A549 (cell line): ENCODE measurements around the gene GRIK4. TPM values are rescaled to one million over a fixed set of nuclear protein-coding genes. Genes with fewer than 3 reads are reported as not detected.

ENCODE experiments used
- ATAC-seq, 2 experiments: fragments of 200-7000 bp in 1 of 2; fragments of >200 bp in 1 of 2; cut with Nextera tagmentation in 1 of 2; cut with Tn5 transposase in 1 of 2; 3 replicates each; pipeline versions ENCODE4 v1.8.0 to v1.9.1; 2018 to 2020; ENCODE audit warnings: mild to moderate bottlenecking in 1 of 2, moderate library complexity in 1 of 2
- CTCF ChIA-PET: fragments of 300-600 bp; sonication (Branson Sonifier 250); formaldehyde crosslinking; extraction: SDS; loops from one replicate; lab custom pipeline; 2021; ENCODE audit warnings: antibody characterized with exemption, inconsistent platforms; lab: Yijun Ruan, JAX
- POLR2A ChIA-PET: fragments of 350-600 bp; formaldehyde crosslinking; extraction: SDS; loops from one replicate; lab custom pipeline; 2021; ENCODE audit warnings: antibody characterized with exemption, inconsistent platforms; lab: Yijun Ruan, JAX
- DNase-seq, 2 experiments: peaks; one replicate each; pipeline versions ENCODE4 v3.0.0 to v3.0.0-alpha.2; 2011 to 2016; ENCODE audit warnings: low read depth in 1 of 2, low spot score in 1 of 2
- FAIRE-seq: peaks from 2 replicates; lab custom pipeline; 2011; peaks lifted over from hg19 to GRCh38; lab: Jason Lieb, UNC
- H3K27ac ChIP-seq, 2 experiments: fragments of >200 bp; sonication (Bioruptor Twin); formaldehyde crosslinking; 3 replicates each; pipeline ENCODE4 v1.5.1; 2016 to 2017
- H3K4me1 ChIP-seq: fragments of >200 bp; sonication (Bioruptor Twin); formaldehyde crosslinking; 3 replicates; pipeline ENCODE4 v1.6.1; 2016
- H3K4me2 ChIP-seq: fragments of >200 bp; sonication (Bioruptor Twin); formaldehyde crosslinking; 3 replicates; pipeline ENCODE4 v1.6.1; 2016
- H3K4me3 ChIP-seq: fragments of >200 bp; sonication (Bioruptor Twin); formaldehyde crosslinking; 3 replicates; pipeline ENCODE4 v1.5.1; 2016
- H3K9me3 ChIP-seq: fragments of >200 bp; sonication (Bioruptor Twin); formaldehyde crosslinking; 3 replicates; pipeline ENCODE4 v1.6.1; 2016
- BHLHE40 ChIP-seq: IDR thresholded peaks from 2 replicates; pipeline ENCODE4 v1.6.1; 2012; ENCODE audit warnings: low read depth, low read length, inconsistent platforms
- CBX8 ChIP-seq: fragments of 200-600 bp; sonication (generic); IDR thresholded peaks from 2 replicates; pipeline ENCODE4 v1.6.1; 2016
- CHD2 ChIP-seq: fragments of 150-350 bp; IDR thresholded peaks from 2 replicates; pipeline ENCODE4 v1.6.1; 2014; ENCODE audit warnings: low read length; ENCODE audit not compliant: partially characterized antibody
- CHD4 ChIP-seq: fragments of 200-600 bp; sonication (generic); IDR thresholded peaks from 2 replicates; pipeline ENCODE4 v1.6.1; 2016; ENCODE audit warnings: antibody characterized with exemption, mild to moderate bottlenecking, borderline replicate concordance
- E2F6 ChIP-seq: IDR thresholded peaks from 2 replicates; pipeline ENCODE4 v1.6.1; 2012; ENCODE audit warnings: low read depth, borderline replicate concordance
- EHF ChIP-seq: fragments of 250-450 bp; sonication (Bioruptor Pico); IDR thresholded peaks from 2 replicates; pipeline ENCODE4 v1.5.0; 2020; ENCODE audit warnings: mild to moderate bottlenecking
- EP300 ChIP-seq, 2 experiments: fragments of >200 bp; sonication (Bioruptor Twin); formaldehyde crosslinking; IDR thresholded peaks; 2 replicates in 1 of 2; 3 replicates in 1 of 2; pipeline ENCODE4 v1.6.1; 2016 to 2017
- ESRRA ChIP-seq: fragments of 150-350 bp; IDR thresholded peaks from 2 replicates; pipeline ENCODE4 v1.6.1; 2014; ENCODE audit warnings: mild to moderate bottlenecking, low read length, borderline replicate concordance
- FOSB ChIP-seq: fragments of 250-450 bp; sonication (Bioruptor Pico); IDR thresholded peaks from 2 replicates; pipeline ENCODE4 v1.5.0; 2020; ENCODE audit warnings: mild to moderate bottlenecking, moderate library complexity
- FOSL2 ChIP-seq, 2 experiments: fragments of 450-650 bp in 1 of 2; fragments of >200 bp in 1 of 2; sonication (Bioruptor Twin) in 1 of 2; formaldehyde crosslinking; IDR thresholded peaks; 2 replicates each; pipeline versions ENCODE4 v1.5.0 to v1.6.1; 2016 to 2020; ENCODE audit warnings: mild to moderate bottlenecking in 1 of 2, moderate library complexity in 1 of 2
- HDAC2 ChIP-seq: fragments of 200-600 bp; sonication (generic); IDR thresholded peaks from 2 replicates; pipeline ENCODE4 v1.6.1; 2016
- HEYL ChIP-seq: fragments of 250-450 bp; sonication (Bioruptor Pico); IDR thresholded peaks from 2 replicates; pipeline ENCODE4 v1.8.0; 2021; ENCODE audit warnings: mild to moderate bottlenecking, moderate library complexity
- HOXA7 ChIP-seq: fragments of 250-450 bp; sonication (Bioruptor Pico); IDR thresholded peaks from 2 replicates; pipeline ENCODE4 v1.5.0; 2020; ENCODE audit warnings: mild to moderate bottlenecking, moderate library complexity
- HOXB13 ChIP-seq: fragments of 250-450 bp; sonication (Bioruptor Pico); IDR thresholded peaks from 2 replicates; pipeline ENCODE4 v1.5.0; 2020; ENCODE audit warnings: low read depth, mild to moderate bottlenecking, moderate library complexity
- JUN ChIP-seq, 2 experiments: fragments of >200 bp; sonication (Bioruptor Twin); formaldehyde crosslinking; IDR thresholded peaks; 2 replicates in 1 of 2; 3 replicates in 1 of 2; pipeline ENCODE4 v1.6.1; 2016 to 2017
- JUNB ChIP-seq: fragments of >200 bp; sonication (Bioruptor Twin); formaldehyde crosslinking; IDR thresholded peaks from 2 replicates; pipeline ENCODE4 v1.6.1; 2016
- KDM1A ChIP-seq: fragments of 200-600 bp; sonication (generic); IDR thresholded peaks from 2 replicates; pipeline ENCODE4 v1.6.1; 2016; ENCODE audit warnings: low read depth, mild to moderate bottlenecking
- KDM5A ChIP-seq: fragments of 200-600 bp; sonication (generic); IDR thresholded peaks from 2 replicates; pipeline ENCODE4 v1.6.1; 2016; ENCODE audit warnings: antibody characterized with exemption, mild to moderate bottlenecking
- MAX ChIP-seq: IDR thresholded peaks from 2 replicates; pipeline ENCODE4 v1.6.1; 2012
- MYC ChIP-seq: IDR thresholded peaks from 2 replicates; pipeline ENCODE4 v1.6.1; 2012; ENCODE audit warnings: mild to moderate bottlenecking, inconsistent platforms, low read length, improper control_type of control experiment, borderline replicate concordance
- POLR2A ChIP-seq: IDR thresholded peaks from 2 replicates; pipeline ENCODE4 v1.6.1; 2012; ENCODE audit warnings: mild to moderate bottlenecking, low read length
- POLR2AphosphoS2 ChIP-seq: conservative IDR thresholded peaks from 2 replicates; pipeline ENCODE4 v1.6.1; 2012; ENCODE audit warnings: low read length, improper control_type of control experiment, inconsistent platforms
- RAD21 ChIP-seq, 2 experiments: fragments of >200 bp in 1 of 2; sonication (Bioruptor Twin) in 1 of 2; formaldehyde crosslinking in 1 of 2; IDR thresholded peaks in 1 of 2; conservative IDR thresholded peaks in 1 of 2; 2 replicates in 1 of 2; 3 replicates in 1 of 2; pipeline ENCODE4 v1.6.1; 2012 to 2018; ENCODE audit warnings: inconsistent platforms in 1 of 2
- RCOR1 ChIP-seq: fragments of 150-350 bp; IDR thresholded peaks from 2 replicates; pipeline ENCODE4 v1.6.1; 2014; ENCODE audit warnings: antibody characterized with exemption, low read length, low read depth
- RNF2 ChIP-seq: fragments of 200-600 bp; sonication (generic); IDR thresholded peaks from 2 replicates; pipeline ENCODE4 v1.6.1; 2016; ENCODE audit warnings: low read depth, mild to moderate bottlenecking, antibody characterized with exemption, moderate library complexity, borderline replicate concordance
- SMC3 ChIP-seq: fragments of >200 bp; sonication (Bioruptor Twin); formaldehyde crosslinking; IDR thresholded peaks from 3 replicates; pipeline ENCODE4 v1.6.1; 2018; ENCODE audit warnings: inconsistent platforms
- TFCP2L1 ChIP-seq: fragments of 250-450 bp; sonication (Bioruptor Pico); IDR thresholded peaks from 2 replicates; pipeline ENCODE4 v1.5.0; 2021; ENCODE audit warnings: mild to moderate bottlenecking
- ZC3H11A ChIP-seq: fragments of 450-650 bp; IDR thresholded peaks from 2 replicates; pipeline ENCODE4 v1.6.1; 2014; ENCODE audit warnings: antibody characterized with exemption, mild to moderate bottlenecking
- ZFP36 ChIP-seq: fragments of 450-650 bp; IDR thresholded peaks from 2 replicates; pipeline ENCODE4 v1.6.1; 2014; ENCODE audit warnings: borderline replicate concordance; ENCODE audit not compliant: partially characterized antibody
- WGBS: methylation state at CpG from one replicate; pipeline ENCODE4 v1.1.6; 2017; ENCODE audit errors: missing lambda C conversion rate; 5-methylcytosine and 5-hydroxymethylcytosine counted together
- polyA plus RNA-seq, 4 experiments: library from polyadenylated mRNA; depleted of rRNA in 3 of 4; stranded (reverse); fragments of >200 nt; fragmentation: RNase III in 1 of 4; extraction: RNeasy Plus Mini Kit Qiagen cat#74134 plus additional on column Dnase treatment in 1 of 4; gene quantifications; 2 replicates in 3 of 4; 3 replicates in 1 of 4; pipeline ENCODE4 v1.2.3, GENCODE V29; 2011 to 2017
- TF ChIP-seq, protein P1 (sequence below): IDR thresholded peaks from 2 replicates; pipeline ENCODE4 v1.6.1; 2012

The GRIK4 gene
- polyA plus RNA-seq, 2 of the 4 experiments (the other 2 are of a cell fraction) = 0.01 TPM; not detected in 1

GRCh38 chr11:120817158-120817557, 305.6 kb downstream of the GRIK4 start:
- Histone ChIP-seq H3K4me2 (no peak overlapping the region), H3K9me3 (no peaks in the 10 kb centered on the region), H3K4me1 (no peaks in the 10 kb centered on the region), H3K4me3 (no peak overlapping the region), H3K27ac (no peak overlapping the region)
- WGBS = 94% methylated on average over 2 of the region's 2 CpGs
- ChIA-PET POLR2A (no interaction called here), CTCF (no interaction called here)
- FAIRE-seq = no peak
- ATAC-seq = no peak
- DNase-seq = no peak
- TF ChIP-seq JUNB = no peak
- TF ChIP-seq E2F6 = no peak
- TF ChIP-seq MYC = no peak
- TF ChIP-seq RNF2 = no peak
- TF ChIP-seq, protein P1, sequence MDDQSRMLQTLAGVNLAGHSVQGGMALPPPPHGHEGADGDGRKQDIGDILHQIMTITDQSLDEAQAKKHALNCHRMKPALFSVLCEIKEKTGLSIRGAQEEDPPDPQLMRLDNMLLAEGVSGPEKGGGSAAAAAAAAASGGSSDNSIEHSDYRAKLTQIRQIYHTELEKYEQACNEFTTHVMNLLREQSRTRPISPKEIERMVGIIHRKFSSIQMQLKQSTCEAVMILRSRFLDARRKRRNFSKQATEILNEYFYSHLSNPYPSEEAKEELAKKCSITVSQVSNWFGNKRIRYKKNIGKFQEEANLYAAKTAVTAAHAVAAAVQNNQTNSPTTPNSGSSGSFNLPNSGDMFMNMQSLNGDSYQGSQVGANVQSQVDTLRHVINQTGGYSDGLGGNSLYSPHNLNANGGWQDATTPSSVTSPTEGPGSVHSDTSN = no peak
- no peak for TF ChIP-seq HEYL (CRISPR knock-in tag)
- TF ChIP-seq ESRRA = no peak
- TF ChIP-seq HOXA7 (CRISPR knock-in tag) = no peak
- no peak for TF ChIP-seq ZFP36
- TF ChIP-seq FOSL2 (IDR thresholded peaks at IDR 0.05) = no peak
- TF ChIP-seq FOSL2 (CRISPR knock-in tag; IDR thresholded peaks at IDR 0.05) = no peak
- no peak for TF ChIP-seq HDAC2
- TF ChIP-seq ZC3H11A = no peak
- TF ChIP-seq POLR2AphosphoS2 = no peak
- no peak for TF ChIP-seq CHD4
- TF ChIP-seq MAX = no peak
- TF ChIP-seq FOSB (CRISPR knock-in tag) = no peak

DNA sequence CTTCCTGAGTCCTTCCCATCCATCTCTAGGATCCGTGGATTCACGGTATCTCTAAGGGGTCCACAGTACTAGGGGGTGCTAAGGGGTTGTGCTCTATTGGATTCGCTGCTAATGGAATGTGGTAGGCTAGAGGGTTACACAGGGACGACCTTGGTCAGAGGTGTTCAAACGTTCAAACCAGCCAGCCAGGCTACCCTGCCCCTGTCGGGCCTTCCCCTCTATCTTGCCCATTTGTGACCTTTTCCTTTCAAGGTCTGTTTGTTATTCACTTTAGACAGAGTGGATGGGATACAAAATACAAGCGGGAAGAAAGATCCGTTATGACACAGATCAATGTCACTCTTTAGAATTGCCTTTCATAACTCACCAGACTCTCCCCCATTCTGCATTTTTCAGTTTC, 306.5 kb downstream of the GRIK4 start:
- no peak for TF ChIP-seq CBX8
- TF ChIP-seq POLR2A = no peak
- TF ChIP-seq MAX = no peak
- TF ChIP-seq JUN (IDR thresholded peaks at IDR 0.05) = no peak
- TF ChIP-seq CHD2 = no peak
- CTCF ChIA-PET = no interaction called here
- POLR2A ChIA-PET = no interaction called here
- no peak for ATAC-seq
- H3K4me3 ChIP-seq = no peak overlapping the region
- no peak for DNase-seq
- FAIRE-seq = no peak
- no peak overlapping the region for H3K4me2 ChIP-seq
- 56% methylated on average over 8 of the region's 8 CpGs for WGBS
- no peak overlapping the region for H3K27ac ChIP-seq
- H3K9me3 ChIP-seq = no peaks in the 10 kb centered on the region
- no peaks in the 10 kb centered on the region for H3K4me1 ChIP-seq

- ATAC-seq (no peak), FAIRE-seq (no peak), DNase-seq (no peak)
- ChIA-PET POLR2A (no interaction called here), CTCF (no interaction called here)
- TF ChIP-seq RNF2 = no peak
- no peak for TF ChIP-seq KDM1A
- no peak for TF ChIP-seq SMC3
- TF ChIP-seq HEYL (CRISPR knock-in tag) = no peak
- no peak for TF ChIP-seq EP300 (IDR thresholded peaks at IDR 0.05)
- TF ChIP-seq RCOR1 = no peak
- no peak for TF ChIP-seq CHD4
- TF ChIP-seq, protein P1 = no peak
- no peak for TF ChIP-seq CBX8
- no peak for TF ChIP-seq POLR2A
- no peak for TF ChIP-seq MYC
- TF ChIP-seq KDM5A = no peak
- TF ChIP-seq EHF = no peak
- no peak for TF ChIP-seq POLR2AphosphoS2
- TF ChIP-seq TFCP2L1 = no peak
- TF ChIP-seq FOSB (CRISPR knock-in tag) = no peak
- TF ChIP-seq HOXB13 (CRISPR knock-in tag) = no peak
- TF ChIP-seq RAD21 (conservative IDR thresholded peaks at IDR 0.05 in 1 of 2, IDR thresholded peaks at IDR 0.05 in 1 of 2) = no peak
- no peak for TF ChIP-seq BHLHE40
- TF ChIP-seq E2F6 = no peak
- H3K9me3 ChIP-seq = no peaks in the 10 kb centered on the region
- WGBS = 32% methylated on average over 7 of the region's 7 CpGs
- no peak overlapping the region for H3K4me3 ChIP-seq
- H3K4me2 ChIP-seq = no peak overlapping the region
- H3K27ac ChIP-seq = no peak overlapping the region
- no peaks in the 10 kb centered on the region for H3K4me1 ChIP-seq
These were observed 307.5 kb downstream of the GRIK4 start for GRCh38 chr11:120819003-120819402.
